ENCODE results near the gene PRPF31. TPM values are rescaled to one million over a fixed set of nuclear protein-coding genes. Genes with fewer than 3 reads are reported as not detected.
A peak's percentile ranks its signal among the peaks of the same experiment; 100 is the strongest.

Gene PRPF31
- total and polyA plus RNA-seq, 9 of the 15 experiments (the other 6 are each of a cell fraction or from before 2014, with no cell fraction given): 5.8 to 92.2 (median 69.2) TPM

- TF ChIP-seq ELK1 (CRISPR knock-in tag; IDR thresholded peaks at IDR 0.05) (no peak), VEZF1 (CRISPR knock-in tag; IDR thresholded peaks at IDR 0.05) (no peak; the same call in 1 of the 2 replicates), DNMT1 (IDR thresholded peaks at IDR 0.05) (no peak), ZNF143 (CRISPR knock-in tag; IDR thresholded peaks at IDR 0.05) (peak; percentile 97), ZNF175 (CRISPR knock-in tag; IDR thresholded peaks at IDR 0.05; ENCODE audit: low read depth) (peak; percentile 59; the same call in 1 of the 2 replicates), ZFP91 (CRISPR knock-in tag; IDR thresholded peaks at IDR 0.05) (no peak), ZSCAN32 (CRISPR knock-in tag; IDR thresholded peaks at IDR 0.05) (no peak), POLR2AphosphoS5 (IDR thresholded peaks at IDR 0.05; ENCODE audit: control insufficient read depth, insufficient read depth, low read depth, low read length) (peak; percentile 81), FOXJ3 (CRISPR knock-in tag; IDR thresholded peaks at IDR 0.05) (no peak), SMC3 (conservative IDR thresholded peaks at IDR 0.05; ENCODE audit: insufficient read depth, low read depth, low read length) (0 out of 2 replicates have a peak, but pooled peaks have one; percentile 13), ZNF224 (CRISPR knock-in tag; IDR thresholded peaks at IDR 0.05) (no peak), ZNF695 (CRISPR knock-in tag; IDR thresholded peaks at IDR 0.05) (no peak), C11orf30 (IDR thresholded peaks at IDR 0.05; ENCODE audit: low read depth) (peak; percentile 93), ZNF592 (IDR thresholded peaks at IDR 0.05) (no peak), POLR2G (IDR thresholded peaks at IDR 0.05; ENCODE audit: low read depth, low read length) (peak; percentile 95), STAG1 (CRISPR knock-in tag; IDR thresholded peaks at IDR 0.05; ENCODE audit: borderline replicate concordance) (no peak), ATF3 (IDR thresholded peaks at IDR 0.05) (no peak), ATF3 (CRISPR knock-in tag; conservative IDR thresholded peaks at IDR 0.05) (no peak)
Measured at GRCh38 chr19:54102421-54103169, 13.0 kb upstream of the PRPF31 start, which contains the start of gene NDUFA3 (continued).
